Measurements from ENCODE around the gene FAM107B. TPM values are rescaled to one million over a fixed set of nuclear protein-coding genes. Genes with fewer than 3 reads are reported as not detected.
A peak's percentile ranks its signal among the peaks of the same experiment; 100 is the strongest.

FAM107B gene
- total RNA-seq, 1 donor from 2014 or later = 82.8 TPM

DNA sequence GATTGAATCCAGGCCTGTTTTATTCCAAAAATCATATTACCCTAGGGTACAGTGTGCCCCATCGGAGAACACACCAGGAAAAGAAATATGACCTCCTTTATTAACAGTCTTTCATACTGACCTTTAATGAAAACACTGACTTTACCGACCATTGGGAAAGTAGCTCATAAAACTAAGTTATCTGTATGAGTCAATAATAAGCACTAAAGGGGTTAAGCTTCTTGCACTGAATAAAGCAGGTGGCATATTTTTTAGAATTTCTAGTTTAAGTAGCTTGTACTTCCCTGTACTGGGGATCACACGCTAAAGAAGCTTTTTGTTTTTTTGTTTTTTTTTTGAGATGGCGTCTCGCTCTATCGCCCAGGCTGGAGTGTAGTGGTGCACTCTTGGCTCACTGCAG lies 199.8 kb downstream of the FAM107B start:
- no peak for DNase-seq

DNA sequence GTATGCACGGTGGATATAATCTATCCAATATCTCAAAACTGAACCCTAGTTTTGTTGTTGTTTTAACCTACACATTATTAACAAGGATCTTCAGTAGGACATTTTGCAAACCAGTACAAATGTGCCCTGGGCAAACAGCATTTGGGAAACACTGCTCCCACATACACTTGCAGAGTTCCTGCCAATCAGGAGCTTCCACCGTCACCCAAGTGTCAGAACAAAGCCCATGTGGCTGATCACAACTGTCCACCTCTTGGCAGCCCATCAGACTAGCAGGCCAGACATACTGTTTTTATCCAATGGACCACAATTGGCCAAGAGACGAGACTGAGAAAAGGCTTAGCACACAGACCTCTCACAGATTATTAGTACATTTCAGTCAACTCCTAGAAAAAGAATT lies 200.4 kb downstream of the FAM107B start:
- peak; percentile 26 for DNase-seq

DNA sequence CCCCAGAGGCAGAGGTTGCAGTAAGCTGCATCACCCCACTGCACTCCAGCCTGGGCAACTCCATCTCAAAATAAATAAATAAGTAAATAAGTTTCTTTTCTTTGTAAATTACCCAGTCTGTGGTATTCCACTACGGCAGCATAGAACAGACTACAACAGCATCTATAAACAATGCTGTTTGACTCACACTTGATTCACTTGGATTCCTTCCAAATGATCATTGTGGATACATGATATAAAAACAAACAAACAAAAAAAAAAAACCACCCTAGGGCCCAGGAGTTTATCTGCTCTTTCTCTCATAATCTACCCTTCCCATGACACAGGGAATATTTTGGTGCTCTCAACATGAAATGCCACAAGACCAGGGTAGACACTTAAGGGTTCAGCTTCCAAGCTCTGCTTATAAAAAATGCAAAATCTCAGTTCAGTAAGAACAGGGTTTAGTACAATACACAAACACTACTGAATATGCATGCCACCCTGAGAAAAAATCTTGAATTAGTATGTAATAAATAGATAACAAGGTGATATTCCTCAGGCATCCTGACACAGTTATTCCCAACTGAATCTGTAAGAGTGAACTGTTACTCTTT lies 200.9 kb downstream of the FAM107B start:
- no peak for DNase-seq

DNA sequence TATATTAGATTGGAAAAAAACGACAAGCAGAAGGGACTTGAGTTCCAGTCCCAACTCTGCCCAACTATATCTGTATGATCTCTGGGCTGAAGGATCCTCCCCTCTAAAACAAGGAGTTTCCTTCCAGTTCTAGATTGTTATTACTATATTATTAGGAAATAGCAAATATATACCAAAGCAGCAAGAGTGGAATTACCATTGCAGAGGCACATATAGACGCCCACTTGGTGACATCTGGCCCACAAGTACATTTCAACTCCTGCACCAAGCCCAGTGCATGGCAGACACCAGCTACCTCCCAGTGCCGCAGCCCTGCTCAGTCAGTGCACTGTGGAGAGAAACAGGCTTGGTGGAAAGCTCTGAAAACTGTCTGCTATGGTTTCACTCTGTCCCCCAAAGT lies 201.9 kb downstream of the FAM107B start:
- DNase-seq = no peak

DNA sequence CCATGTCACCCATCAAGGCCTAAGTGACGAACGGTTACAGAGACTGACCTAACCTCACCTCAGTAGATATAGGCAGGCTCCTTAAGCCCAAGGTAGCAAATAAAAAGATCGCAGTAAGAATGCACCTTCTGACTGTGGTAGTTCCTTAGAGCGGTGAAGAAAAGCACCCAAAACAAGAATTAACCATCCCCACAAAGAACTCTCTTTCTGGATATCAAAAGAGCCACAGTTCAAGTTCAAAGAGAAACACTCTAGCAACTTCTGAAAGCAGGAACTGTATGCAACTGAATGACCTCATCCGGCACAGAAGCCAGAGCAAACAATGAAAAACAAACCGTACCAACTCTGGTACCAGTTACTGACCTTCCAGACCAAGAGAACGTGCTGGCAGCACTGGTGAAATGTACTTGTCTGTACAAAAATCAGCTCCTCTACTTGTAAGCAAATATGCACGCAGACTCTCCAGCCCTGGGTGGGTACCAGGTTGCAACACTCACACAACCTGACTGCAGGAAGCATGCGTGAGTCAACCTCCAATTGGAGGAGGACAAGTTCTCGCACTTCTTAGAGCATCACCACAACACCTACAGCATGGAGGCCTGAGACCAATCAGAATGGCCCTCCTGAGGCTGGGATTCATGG lies 202.7 kb downstream of the FAM107B start:
- DNase-seq = peak; percentile 37

DNA sequence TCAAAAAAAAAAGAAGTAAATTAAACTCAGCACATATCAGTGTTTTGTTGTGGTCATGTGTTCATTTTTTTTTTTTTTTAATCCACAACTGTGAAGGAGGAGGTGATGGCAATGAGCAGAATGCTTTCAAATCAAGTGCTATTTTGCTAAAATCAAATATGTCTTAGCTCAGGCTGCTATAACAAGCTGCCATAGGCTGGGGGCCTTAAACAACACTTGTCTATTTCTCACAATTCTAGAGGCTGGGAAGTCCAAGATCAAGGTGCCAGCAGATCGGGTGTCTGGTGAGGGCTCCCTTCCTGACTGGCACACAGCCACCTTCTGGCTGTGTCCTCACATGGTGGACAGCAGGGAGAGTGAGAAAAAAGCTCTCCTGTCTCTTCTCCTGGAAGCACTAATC lies 203.9 kb downstream of the FAM107B start:
- DNase-seq = no peak

DNA sequence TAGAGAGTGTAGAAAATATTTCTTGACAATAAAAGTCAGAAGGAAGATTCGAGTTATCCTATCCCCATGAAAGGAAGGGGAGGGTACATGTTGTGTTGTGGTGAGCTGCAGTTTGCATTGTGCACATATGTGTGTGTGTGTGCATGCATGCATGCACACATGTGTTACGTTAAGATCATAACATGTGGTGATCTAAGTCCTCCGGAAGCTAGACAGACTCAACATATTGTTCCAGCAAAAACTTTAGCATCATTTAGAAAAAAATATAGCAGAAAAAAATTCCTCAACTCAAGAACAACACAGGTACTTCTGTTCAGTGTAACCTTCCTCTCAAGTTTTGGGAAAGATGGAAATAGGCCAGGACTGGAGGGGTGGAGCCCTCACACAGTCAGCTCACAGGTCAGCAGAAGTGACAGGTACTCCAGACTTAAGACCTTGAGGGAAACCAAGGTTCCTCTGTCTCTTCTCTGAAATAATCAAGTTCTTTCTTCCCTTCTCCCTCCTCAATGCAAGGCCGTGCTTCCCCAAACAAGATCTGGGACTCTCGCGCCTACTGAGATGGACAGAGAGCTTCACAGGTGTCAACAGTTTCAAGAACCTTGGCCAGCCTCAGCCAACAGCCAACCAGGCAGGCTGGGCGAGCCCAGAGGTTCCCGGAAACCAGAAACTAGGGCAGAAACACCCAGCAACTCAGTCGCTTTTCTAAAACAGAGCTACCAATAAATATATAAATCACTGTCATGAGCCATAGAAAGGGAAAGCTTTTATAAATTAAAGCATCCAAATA lies 205.2 kb downstream of the FAM107B start:
- no peak for DNase-seq

DNA sequence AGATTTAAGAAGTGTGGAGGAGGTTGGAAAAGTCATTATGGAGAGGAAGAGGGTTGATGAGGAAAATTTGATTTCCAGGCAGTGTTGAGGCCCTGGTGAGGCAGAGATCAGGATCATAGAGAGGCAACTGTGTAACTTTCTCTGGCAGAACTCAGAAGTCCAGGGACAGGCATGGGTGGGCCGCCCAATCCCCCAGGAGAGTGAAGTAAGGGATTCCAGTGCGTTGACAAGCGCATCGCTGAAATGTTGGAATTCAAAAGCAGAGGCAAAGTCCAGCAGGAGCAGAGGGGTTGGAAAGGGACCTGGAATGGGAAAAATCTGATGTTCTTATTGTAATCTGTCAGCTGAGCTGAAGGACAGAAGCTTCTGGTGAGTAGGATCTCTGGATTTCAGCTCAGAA lies 207.3 kb downstream of the FAM107B start:
- DNase-seq = no peak

DNA sequence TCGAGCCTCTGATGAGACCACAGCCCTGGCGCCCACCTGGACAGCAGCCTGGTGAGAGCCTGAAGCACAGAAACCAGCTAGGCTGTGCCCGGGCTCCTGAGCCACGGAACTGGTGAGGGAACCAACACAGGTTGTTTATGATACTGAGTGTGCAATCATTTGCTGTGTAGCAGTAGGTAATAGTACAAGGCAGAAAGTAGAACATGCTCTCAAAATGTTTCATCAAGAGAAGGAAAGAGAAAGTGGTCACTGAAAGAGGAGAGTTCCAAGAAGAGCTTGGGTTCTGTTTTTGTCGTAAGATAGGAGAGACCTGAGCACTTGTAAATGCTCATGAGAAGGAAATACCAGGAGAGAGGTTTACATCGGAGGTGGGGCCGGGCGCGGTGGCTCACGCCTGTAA lies 208.2 kb downstream of the FAM107B start:
- DNase-seq = no peak

DNA sequence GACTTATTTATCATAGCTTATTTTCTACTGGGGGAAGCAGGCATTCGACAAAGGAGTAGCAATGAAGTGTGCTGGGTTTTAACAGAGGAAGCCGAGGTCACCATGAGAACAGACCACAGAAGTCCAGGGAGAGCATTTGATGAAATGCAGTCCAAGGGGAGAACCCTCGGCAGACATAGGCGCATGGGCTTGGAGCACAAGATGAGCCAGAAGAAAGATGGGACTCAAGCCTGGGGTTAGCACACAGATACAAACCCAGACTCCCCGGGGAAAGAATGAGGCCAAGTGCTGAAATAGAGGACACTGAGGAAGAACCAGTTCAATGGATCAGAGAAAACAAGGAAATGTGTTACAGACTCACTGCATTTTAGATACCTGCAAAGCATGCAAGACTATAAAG lies 209.5 kb downstream of the FAM107B start:
- no peak for DNase-seq

DNA sequence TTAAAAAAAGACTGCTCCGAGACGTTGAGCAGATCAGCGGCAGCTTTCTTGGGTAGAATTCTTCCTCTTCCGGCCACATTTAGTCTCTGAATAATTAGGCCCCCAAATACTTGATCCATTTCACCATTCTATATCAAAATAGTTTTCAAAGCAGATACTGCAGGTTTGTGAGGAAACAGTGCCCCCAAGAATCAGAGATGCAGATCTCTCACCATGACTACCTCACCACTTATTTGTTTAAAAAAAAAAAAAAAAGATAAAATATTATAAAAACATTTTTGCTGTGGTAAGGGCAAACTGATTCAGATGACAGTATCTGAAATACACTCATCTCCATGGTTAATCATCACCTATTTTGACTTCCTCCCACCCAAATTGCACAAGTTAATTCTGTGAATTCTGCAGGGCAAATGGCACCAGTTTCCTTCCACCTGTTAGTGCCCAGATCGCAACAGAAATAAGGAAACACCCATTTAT lies 210.4 kb downstream of the FAM107B start:
- DNase-seq = no peak

DNA sequence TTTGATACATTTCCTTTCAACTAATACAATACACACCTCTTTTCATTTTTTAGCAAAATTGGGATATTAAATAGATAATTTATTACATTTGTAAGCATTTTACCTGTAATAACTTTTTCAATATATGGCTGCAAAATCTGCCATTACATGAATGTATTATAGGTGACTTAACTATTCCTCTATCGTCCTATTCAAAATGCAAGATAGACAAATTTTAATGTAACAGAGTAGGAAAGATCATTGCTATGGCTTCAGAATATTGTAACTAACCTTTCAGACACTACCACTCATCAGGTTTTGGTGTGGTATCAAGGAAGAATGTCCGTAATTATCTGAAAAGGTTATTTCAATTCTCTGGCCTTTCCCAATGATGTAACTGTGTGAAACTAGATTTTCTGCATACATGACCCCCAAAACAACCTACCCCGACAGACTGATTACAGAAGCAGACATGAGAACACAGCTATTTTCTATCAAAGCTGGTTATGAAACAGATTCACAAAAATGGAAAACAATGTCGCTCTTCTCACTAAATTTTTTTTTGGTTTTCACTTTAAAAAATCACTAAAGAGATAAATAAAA lies 211.2 kb downstream of the FAM107B start:
- no peak for DNase-seq

DNA sequence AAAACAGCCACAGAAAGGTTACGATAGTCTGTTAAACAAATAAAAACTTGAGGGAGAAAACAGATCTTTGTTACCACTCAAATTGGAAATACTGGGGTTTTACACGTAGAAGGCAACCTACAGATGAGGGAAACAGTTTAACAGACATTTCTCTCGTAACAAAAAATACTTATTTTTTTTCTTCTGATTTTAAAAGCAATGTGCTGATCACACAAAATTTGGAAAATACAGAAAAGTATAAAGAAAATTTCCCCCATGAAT lies 211.7 kb downstream of the FAM107B start:
- DNase-seq = no peak

DNA sequence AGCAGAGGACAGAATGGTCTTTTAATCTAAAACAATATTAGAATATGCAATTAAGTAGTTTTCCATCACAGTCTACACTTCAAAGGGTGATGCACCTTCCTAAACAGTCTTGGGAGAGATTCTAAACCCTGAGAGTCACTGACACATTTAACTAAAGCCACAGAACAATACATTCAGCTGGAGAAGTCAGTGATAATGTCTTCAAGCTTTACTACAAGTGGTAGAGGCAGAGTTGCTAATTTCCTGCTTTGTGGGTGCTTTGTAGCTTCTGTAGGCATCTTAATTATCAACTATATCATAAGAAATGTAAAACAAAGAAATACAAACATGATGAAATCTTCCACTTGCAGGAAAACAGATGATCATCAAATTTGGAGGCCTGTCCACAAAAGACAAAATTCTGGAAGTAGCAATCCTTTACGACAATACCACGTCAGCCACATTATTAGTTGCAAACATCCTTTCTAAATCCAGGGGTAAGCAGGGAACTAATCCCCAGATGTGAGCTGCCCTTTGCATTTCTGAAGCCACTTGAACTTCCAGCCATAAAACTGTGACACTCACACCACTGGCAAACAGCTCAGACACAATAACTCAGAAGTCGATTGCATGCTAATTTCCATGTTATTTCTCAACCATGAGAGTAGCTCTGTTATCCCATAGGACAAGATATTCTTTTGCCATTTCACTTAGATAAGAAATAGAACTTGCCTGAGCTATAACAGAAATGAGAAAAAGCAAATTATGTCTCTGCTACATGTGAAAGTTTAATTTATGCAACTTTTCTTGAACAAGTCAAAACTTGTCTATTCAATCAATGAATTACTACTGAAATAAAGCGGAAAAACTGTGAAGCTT lies 212.2 kb downstream of the FAM107B start:
- DNase-seq = no peak

DNA sequence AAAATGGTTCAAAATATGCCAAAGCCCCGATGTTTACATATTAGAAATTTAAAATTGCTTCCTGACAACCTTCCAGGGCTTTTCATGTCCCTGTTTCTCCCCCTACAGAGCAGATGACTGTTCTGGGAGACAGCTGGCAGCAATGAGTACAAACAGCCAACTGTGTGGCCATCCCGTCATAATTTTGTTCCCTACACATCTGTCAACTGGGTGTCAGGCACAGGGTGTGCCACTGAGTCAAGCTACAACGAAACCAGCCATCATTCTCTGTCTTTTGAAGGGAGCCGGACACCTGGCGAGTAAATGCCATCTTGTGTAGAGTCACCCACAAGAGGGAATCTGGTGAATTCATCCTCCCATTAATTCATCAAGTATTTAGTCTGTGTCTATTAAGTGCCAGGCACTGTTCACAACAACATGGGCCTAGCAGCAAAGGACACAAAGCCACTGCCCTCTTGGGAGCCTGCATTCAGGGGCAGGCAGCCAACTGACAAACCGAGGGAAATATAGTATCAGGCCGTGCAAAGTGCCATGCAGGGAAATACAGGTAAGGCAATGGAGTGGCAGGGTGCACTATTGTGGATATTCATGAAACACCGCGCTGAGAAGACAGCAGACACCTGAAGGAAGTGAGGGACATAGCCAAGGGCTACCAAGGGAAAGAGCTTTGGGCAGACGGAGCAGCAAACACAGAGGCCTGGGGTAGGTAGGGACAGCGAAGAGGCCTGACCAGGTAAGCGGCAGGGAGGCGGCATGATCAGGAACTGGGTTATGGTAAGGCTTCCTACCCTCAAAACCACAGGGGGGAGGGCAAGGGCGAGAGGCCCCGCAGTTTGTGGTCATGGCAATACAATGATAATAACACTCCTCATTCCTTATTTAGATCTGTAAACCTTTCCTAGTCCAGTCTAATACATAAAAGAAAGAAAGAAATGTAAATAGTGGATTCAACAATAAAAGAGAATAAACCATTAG lies 213.6 kb downstream of the FAM107B start:
- no peak for DNase-seq

DNA sequence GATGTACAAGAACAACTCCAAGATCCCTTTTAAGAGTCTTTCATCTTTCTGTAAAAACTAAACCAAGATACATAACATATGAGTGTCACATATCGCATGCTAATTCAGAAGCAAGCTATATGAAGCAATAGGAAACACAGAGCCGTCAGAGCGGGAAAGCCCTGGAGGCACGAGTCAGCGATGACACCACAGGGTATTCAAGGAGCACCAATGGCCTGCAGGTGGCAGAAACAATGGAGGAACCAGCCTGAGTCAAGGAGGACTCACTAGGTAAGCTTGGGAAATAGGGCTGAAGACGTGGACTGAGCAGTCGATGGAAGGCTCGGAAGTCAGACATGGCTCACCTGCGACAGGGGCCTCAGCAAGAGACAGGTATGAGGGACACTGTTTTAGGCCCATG lies 214.4 kb downstream of the FAM107B start:
- DNase-seq = no peak

DNA sequence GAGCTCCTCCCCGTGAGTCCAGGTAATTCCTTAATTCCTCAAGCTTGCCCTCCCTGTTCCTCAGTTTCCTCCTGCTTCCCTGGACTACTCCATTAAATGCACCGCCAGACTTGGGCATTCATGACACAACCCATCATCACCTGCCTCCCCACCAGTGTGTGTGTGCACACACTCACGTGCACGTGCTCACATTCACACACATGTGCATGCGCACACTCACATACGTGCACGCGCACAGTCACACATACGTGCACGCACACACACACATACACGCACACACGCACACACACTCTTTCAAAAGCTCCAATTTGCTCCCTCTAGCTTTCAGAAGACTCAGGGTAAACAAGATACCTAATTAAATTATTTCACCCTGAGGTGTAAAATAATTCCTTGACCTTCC lies 216.7 kb downstream of the FAM107B start:
- no peak for DNase-seq

DNA sequence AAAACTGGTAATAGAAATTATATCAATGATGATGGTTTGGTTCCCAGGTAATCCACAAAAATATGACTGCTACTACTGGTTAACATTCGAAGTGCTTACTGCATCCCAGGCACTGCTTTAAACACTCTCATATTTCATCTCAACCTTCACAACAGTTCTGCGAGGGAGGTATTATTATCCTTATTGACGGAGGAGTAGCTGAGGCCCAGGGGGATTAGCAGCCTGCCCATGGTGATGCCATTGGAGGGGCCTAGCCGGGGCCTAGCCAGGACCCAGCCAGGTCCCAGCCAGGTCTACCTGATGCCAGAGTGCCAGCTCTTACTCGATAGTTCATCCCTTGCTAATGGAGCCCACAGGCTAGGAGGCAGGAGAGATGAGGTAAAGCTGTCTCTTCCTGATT lies 217.1 kb downstream of the FAM107B start:
- no peak for DNase-seq

DNA sequence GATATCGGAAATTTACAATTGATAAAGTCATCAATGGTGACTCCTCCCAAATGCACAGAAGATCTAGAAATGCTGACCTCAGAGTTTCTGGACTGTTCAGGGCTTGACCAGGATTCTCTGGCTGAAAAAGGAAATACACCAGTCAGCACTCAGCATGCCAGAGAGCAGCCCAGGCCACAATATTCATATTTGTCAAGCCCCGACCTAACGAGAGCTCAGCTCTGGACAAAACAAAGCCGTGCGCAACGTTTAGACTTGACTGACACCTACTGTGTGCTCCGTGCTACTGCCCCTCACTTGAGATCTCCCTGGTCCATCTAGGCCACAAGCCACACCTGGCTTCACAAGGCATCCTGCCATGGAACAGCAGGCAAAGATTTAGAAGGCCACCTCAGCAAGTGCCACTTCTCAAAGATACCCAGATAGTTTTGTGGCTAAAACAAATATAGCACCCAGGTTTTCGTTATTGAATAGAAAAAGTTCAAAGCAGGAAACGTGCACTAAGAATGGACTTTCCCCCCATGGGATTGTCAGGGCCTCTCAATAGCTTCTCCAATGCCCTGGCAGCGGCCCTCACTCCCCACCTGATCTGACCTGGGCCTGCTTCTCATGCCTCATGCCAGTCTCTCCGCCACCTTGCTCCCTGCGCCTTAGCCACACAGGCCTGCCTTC lies 218.3 kb downstream of the FAM107B start:
- DNase-seq = no peak

DNA sequence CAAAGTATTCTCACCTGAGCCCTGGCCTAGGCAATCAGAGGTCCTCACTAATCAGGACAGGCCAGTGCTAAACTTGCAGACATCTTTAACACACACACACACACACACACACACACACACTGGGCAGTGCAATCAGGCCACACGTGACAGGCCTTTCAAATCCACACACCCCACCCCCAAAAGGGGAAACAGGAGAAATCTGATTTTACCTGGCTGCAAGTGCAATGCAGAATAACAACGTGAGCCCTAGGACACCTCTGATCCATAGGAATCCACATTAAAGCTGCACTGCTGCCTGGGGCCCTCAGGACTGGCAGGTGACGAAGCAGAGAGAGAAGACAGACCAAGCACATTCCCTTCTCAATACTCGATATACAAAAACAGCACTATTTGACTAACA lies 218.9 kb downstream of the FAM107B start:
- DNase-seq = no peak

All from occipital lobe (tissue), 2 donors.